Skeletal muscle tissue (tissue), 4 donors: ENCODE data around the gene FHIT. TPM values are rescaled to one million over a fixed set of nuclear protein-coding genes. Genes with fewer than 3 reads are reported as not detected.

ENCODE experiments used
- H3K27ac ChIP-seq: one replicate; pipeline ENCODE4 v1.7.0; 2013; ENCODE audit warnings: mild to moderate bottlenecking, low read depth, low read length, inconsistent platforms
- H3K27me3 ChIP-seq, 3 donors: one replicate each; pipeline ENCODE4 v1.7.0; 2013; ENCODE audit warnings: low read length in 3 of 3; ENCODE audit not compliant: control insufficient read depth in 3 of 3, insufficient read depth in 3 of 3
- H3K36me3 ChIP-seq, 3 donors: one replicate each; pipeline ENCODE4 v1.7.0; 2013; ENCODE audit warnings: low read length in 3 of 3; ENCODE audit not compliant: control insufficient read depth in 3 of 3, insufficient read depth in 3 of 3
- H3K4me1 ChIP-seq, 3 donors: one replicate each; pipeline ENCODE4 v1.7.0; 2013; ENCODE audit warnings: low read length in 3 of 3, mild to moderate bottlenecking in 3 of 3; ENCODE audit not compliant: control insufficient read depth in 3 of 3, insufficient read depth in 3 of 3
- H3K4me3 ChIP-seq, 3 donors: one replicate each; pipeline ENCODE4 v1.7.0; 2013; ENCODE audit warnings: low read length in 3 of 3
- H3K9ac ChIP-seq, 3 donors: one replicate each; pipeline ENCODE4 v1.7.0; 2013; ENCODE audit warnings: low read length in 3 of 3, mild to moderate bottlenecking in 3 of 3, moderate library complexity in 2 of 3, low read depth in 1 of 3
- H3K9me3 ChIP-seq, 3 donors: one replicate each; pipeline ENCODE4 v1.7.0; 2013; ENCODE audit warnings: low read length in 3 of 3; ENCODE audit not compliant: control insufficient read depth in 3 of 3
- total RNA-seq: library from RNA; depleted of rRNA; stranded (reverse); fragments of >200 nt; gene quantifications from one replicate; pipeline ENCODE4 v1.2.3, GENCODE V29; 2014
- donor health status: Osteomylitis.

Gene FHIT
- total RNA-seq, 1 donor from 2014 or later: 4.2 TPM

DNA sequence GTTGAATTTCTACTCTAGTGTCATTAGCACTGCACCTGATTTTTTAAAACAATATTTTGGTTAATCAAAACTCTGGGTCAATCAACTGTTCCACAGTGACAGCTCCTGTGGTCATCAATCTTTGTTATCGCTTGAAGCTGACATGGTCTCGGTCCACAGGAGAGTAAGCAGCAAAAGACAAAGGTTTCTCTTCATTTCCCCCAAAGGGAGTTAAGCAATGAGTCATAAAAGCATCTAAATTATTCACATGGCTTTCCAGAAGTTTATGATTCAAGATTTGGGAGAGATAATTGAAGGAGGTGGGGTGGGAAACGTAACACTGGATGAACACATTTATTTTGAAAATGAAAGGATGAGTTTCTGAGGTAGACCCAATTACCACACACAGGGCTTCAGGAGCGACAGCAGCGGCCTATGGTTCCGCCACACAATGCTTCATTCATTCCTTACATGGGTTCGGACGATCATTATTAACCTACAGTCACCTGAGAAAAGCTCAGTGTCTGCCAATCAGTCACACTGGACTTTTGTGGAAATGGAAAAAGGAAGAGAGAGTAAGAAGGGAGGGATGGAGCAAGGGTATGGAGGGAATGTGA is 505.1 kb downstream of the FHIT start:
- Histone ChIP-seq H3K36me3 (no peaks in the 10 kb centered on the region), H3K4me3 (no peak overlapping the region), H3K9me3 (no peaks in the 10 kb centered on the region), H3K27ac (no peak overlapping the region), H3K9ac (no peak overlapping the region), H3K27me3 (no peaks in the 10 kb centered on the region), H3K4me1 (peaks cover 0 to 4% (median 4%) of the 10 kb centered on the region in 3 donors)

GRCh38 chr3:60743631-60744164 is 507.6 kb downstream of the FHIT start:
- Histone ChIP-seq H3K27me3 (no peaks in the 10 kb centered on the region), H3K4me1 (peaks cover 0 to 4% (median 4%) of the 10 kb centered on the region in 3 donors), H3K4me3 (no peak overlapping the region), H3K27ac (no peak overlapping the region), H3K9ac (no peak overlapping the region), H3K36me3 (no peaks in the 10 kb centered on the region), H3K9me3 (no peaks in the 10 kb centered on the region)

DNA sequence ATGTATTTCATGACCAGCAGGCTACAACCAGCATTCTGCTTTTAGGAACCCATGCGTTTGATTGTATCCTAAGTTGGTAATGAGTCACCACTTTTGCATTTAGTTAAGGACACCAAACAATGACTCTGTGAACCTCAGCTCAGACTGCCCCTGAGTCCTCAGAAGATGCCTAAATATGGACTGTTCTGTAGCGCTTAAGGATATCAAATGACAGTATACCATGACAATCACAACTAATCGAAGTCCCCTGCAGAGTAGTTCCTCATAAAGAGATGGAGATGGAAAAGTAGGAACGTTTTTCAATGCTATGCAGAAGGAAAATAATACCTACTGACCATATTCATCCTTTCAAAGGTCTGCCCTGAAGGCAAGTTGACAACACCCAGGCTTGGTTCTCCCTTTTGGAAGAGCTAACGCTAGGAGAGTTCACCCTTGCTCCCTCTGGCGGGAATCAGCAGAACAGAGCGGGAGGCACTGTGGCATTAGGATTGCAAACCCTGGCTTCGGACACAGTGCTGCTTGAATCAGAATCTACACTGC is 508.6 kb downstream of the FHIT start:
- Histone ChIP-seq H3K36me3 (no peaks in the 10 kb centered on the region), H3K9me3 (no peaks in the 10 kb centered on the region), H3K9ac (no peak overlapping the region), H3K27me3 (no peaks in the 10 kb centered on the region), H3K4me3 (no peak overlapping the region), H3K4me1 (peaks cover 0 to 4% (median 4%) of the 10 kb centered on the region in 3 donors), H3K27ac (no peak overlapping the region)

DNA sequence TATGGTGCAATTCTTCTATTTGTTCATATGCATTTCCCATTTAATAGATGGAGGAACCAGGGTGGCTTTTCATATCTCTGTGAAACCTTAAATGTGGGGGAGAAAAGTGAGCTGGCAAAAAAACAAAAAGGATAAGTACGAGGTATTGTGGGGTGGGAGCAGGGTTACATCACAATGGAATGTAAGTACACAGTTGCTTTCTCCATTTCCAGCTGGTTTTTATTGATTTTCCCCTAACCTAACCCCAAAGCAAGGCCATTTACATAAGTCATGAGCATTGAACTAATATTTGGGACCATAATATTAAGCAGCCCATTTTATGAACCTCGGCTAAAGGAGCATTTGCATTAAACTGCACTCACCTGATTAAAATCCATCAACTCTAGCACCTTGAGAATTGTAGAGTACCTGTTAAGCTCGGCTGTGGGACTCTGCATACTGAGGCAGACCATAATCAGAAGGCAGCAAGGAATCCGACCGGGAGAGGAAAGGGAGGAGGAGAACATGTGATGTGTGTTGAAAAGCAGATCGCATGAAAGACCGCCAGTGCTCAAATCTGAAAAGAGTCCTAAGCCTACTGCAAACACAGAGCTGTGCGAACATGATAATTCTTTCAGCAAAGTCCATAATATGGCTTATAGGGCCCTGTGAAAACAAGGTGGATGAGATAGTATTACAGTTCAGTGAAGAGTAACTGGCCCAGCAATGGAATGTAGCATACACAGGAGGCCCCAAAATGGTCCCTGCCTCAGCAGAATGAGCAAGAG is 513.4 kb downstream of the FHIT start:
- Histone ChIP-seq H3K36me3 (no peaks in the 10 kb centered on the region), H3K9ac (no peak overlapping the region), H3K27me3 (no peaks in the 10 kb centered on the region), H3K9me3 (no peaks in the 10 kb centered on the region), H3K4me1 (no peaks in the 10 kb centered on the region), H3K27ac (no peak overlapping the region), H3K4me3 (no peak overlapping the region)

- Histone ChIP-seq H3K36me3 (no peaks in the 10 kb centered on the region), H3K4me1 (no peaks in the 10 kb centered on the region), H3K27me3 (no peaks in the 10 kb centered on the region), H3K27ac (no peak overlapping the region), H3K9ac (no peak overlapping the region), H3K4me3 (no peak overlapping the region), H3K9me3 (peaks cover 0 to 2% (median 0%) of the 10 kb centered on the region in 3 donors)
Observed at GRCh38 chr3:60730371-60730770, 520.9 kb downstream of the FHIT start.

DNA sequence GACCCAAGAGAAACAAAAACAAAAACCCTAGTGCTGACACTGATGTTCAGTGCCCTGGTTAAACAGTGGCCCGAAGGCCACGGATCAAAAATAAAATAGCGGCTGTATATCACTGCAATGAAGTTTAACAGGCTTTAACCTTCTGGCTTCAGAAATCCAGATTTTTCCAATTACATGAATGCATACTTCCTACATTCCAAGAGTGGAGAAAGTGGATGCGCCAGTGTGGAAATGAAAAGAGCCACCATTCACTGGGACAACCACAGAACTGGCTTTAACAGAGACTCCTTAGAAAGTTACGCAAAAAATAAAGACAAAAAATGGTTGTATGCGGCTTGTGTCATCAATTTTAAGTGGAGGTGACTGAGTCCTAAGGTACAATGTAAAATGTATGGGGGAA is 522.2 kb downstream of the FHIT start:
- Histone ChIP-seq H3K9ac (no peak overlapping the region), H3K36me3 (no peaks in the 10 kb centered on the region), H3K4me1 (no peaks in the 10 kb centered on the region), H3K27me3 (no peaks in the 10 kb centered on the region), H3K27ac (no peak overlapping the region), H3K9me3 (peaks cover 0 to 2% (median 0%) of the 10 kb centered on the region in 3 donors), H3K4me3 (no peak overlapping the region)

DNA sequence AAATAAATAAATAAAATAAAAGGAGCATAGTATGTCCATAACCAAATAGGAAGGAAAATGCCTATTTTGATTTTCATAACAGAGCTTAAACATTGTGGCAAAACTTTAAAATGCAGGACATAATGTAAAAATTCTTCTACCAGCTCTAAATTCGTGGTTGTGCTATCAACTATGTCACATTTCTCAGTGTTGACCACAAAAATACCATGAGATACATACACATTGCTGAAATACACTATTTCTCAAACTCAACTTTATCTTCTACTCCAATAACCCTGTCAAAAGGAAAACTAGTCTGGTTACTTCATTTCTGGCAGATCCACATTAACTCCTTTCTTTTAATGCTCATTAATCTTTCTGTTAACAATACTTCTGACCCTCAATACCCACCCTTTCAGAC is 523.2 kb downstream of the FHIT start:
- H3K36me3 ChIP-seq: no peaks in the 10 kb centered on the region
- no peak overlapping the region for H3K27ac ChIP-seq
- no peaks in the 10 kb centered on the region for H3K4me1 ChIP-seq
- no peak overlapping the region for H3K4me3 ChIP-seq
- no peaks in the 10 kb centered on the region for H3K27me3 ChIP-seq
- peaks cover 0 to 2% (median 0%) of the 10 kb centered on the region in 3 donors for H3K9me3 ChIP-seq
- no peak overlapping the region for H3K9ac ChIP-seq

GRCh38 chr3:60720736-60721135 is 530.5 kb downstream of the FHIT start:
- Histone ChIP-seq H3K4me1 (no peaks in the 10 kb centered on the region), H3K9me3 (no peaks in the 10 kb centered on the region), H3K9ac (no peak overlapping the region), H3K27me3 (no peaks in the 10 kb centered on the region), H3K27ac (no peak overlapping the region), H3K4me3 (no peak overlapping the region), H3K36me3 (no peaks in the 10 kb centered on the region)

DNA sequence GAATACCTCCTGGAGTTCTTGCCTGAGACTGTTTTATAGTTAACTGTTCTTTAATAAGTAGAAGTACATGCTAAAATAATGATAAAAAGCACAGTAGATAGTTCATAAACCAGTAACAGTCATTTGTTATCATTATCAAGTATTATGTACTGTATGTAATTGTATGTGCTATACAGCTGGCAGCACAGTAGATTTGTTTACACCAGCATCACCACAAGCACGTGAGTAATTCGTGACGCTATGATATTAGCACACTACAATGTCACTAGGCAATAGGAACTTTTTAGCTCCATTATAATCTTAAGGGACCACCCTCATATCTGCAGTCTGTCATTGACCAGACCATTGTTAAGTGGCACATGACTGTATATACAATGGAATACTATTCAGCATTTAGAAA is 534.7 kb downstream of the FHIT start:
- no peaks in the 10 kb centered on the region for H3K36me3 ChIP-seq
- H3K4me1 ChIP-seq: no peaks in the 10 kb centered on the region
- no peaks in the 10 kb centered on the region for H3K27me3 ChIP-seq
- H3K9me3 ChIP-seq: no peaks in the 10 kb centered on the region
- H3K4me3 ChIP-seq: no peak overlapping the region
- H3K27ac ChIP-seq: no peak overlapping the region
- H3K9ac ChIP-seq: no peak overlapping the region
